HFFc6 (cell line): ENCODE results near the gene FAM53A. TPM values are rescaled to one million over a fixed set of nuclear protein-coding genes. Genes with fewer than 3 reads are reported as not detected.

Source experiments
- DNase-seq: peaks from one replicate; pipeline ENCODE4 v3.0.0-alpha.2; 2018
- H3K27ac Mint-ChIP-seq: 2 replicates; pipeline ENCODE4 v1.8.0; 2020; ENCODE audit warnings: mild to moderate bottlenecking, mixed read lengths
- H3K27me3 Mint-ChIP-seq: 2 replicates; pipeline ENCODE4 v1.8.0; 2021; ENCODE audit warnings: mild to moderate bottlenecking, moderate library complexity, mixed read lengths; ENCODE audit not compliant: insufficient read depth
- H3K36me3 Mint-ChIP-seq: 2 replicates; pipeline ENCODE4 v1.8.0; 2021; ENCODE audit warnings: low read depth, mixed read lengths
- H3K4me1 Mint-ChIP-seq: 2 replicates; pipeline ENCODE4 v1.8.0; 2020; ENCODE audit warnings: low read depth, mixed read lengths
- H3K4me3 Mint-ChIP-seq: 2 replicates; pipeline ENCODE4 v1.8.0; 2020; ENCODE audit warnings: mild to moderate bottlenecking, moderate library complexity, mixed read lengths
- H3K9me3 Mint-ChIP-seq: 2 replicates; pipeline ENCODE4 v1.8.0; 2020; ENCODE audit warnings: mild to moderate bottlenecking, mixed read lengths
- CTCF ChIP-seq: fragments of 200-600 bp; sonication (generic); IDR thresholded peaks from 2 replicates; pipeline ENCODE4 v1.5.0; 2021; ENCODE audit warnings: antibody characterized with exemption, mild to moderate bottlenecking
- total RNA-seq, 6 experiments: library from RNA; stranded (reverse); fragmentation: NEBNext Ultra II Directional; extraction: Animal tissue kit (Norgen Biotek cat#: 25700); gene quantifications; 2 replicates in 1 of 6; 3 replicates in 5 of 6; pipeline ENCODE4 v1.2.3, GENCODE V29; 2021

The FAM53A gene
- total RNA-seq, 6 experiments from 2014 or later, result 2.3 to 3.2 (median 2.7) TPM

- TF ChIP-seq CTCF, result no peak
- Mint-ChIP-seq H3K4me3 (peak overlapping the region; percentile 96), H3K27ac (peak overlapping the region; percentile 58), H3K36me3 (peaks cover 16% of the 10 kb centered on the region), H3K4me1 (peaks cover 51% of the 10 kb centered on the region), H3K27me3 (peaks cover under 1% of the 10 kb centered on the region; the same call in 1 of the 2 replicates), H3K9me3 (no peaks in the 10 kb centered on the region)
- peak; percentile 32 for DNase-seq
These were observed 30.3 kb upstream of the FAM53A start for GRCh38 chr4:1714303-1715001.

- Mint-ChIP-seq H3K27me3 (peaks cover 2% of the 10 kb centered on the region; the same call in 1 of the 2 replicates), H3K4me3 (peak overlapping the region; percentile 96), H3K9me3 (no peaks in the 10 kb centered on the region), H3K27ac (peak overlapping the region; percentile 96), H3K36me3 (peaks cover 22% of the 10 kb centered on the region), H3K4me1 (peaks cover 57% of the 10 kb centered on the region)
- no peak for TF ChIP-seq CTCF
- DNase-seq, result no peak
These were observed 29.1 kb upstream of the FAM53A start for GRCh38 chr4:1713003-1713851.

GRCh38 chr4:1712216-1713002 is 28.3 kb upstream of the FAM53A start, which contains the start of gene SLBP:
TSS of gene SLBP (minus strand) at chr4:1712319. CDS start at chr4:1712188, 131 bp downstream.
- TF ChIP-seq CTCF, result no peak; the same call in 1 of the 2 replicates
- Mint-ChIP-seq H3K27ac (peak within 1 kb of the TSS; percentile 96), H3K4me1 (peaks cover 59% of the 10 kb centered on the region), H3K4me3 (peak within 1 kb of the TSS; percentile 99), H3K36me3 (peaks cover 24% of the 10 kb centered on the region), H3K9me3 (no peaks in the 10 kb centered on the region), H3K27me3 (peaks cover 2% of the 10 kb centered on the region; the same call in 1 of the 2 replicates)
- peak; percentile 93 for DNase-seq

GRCh38 chr4:1711571-1712215 is 27.6 kb upstream of the FAM53A start:
- Mint-ChIP-seq H3K4me3 (peak overlapping the region; percentile 99), H3K9me3 (no peaks in the 10 kb centered on the region), H3K27ac (peak overlapping the region; percentile 93), H3K27me3 (peaks cover 2% of the 10 kb centered on the region; the same call in 1 of the 2 replicates), H3K4me1 (peaks cover 59% of the 10 kb centered on the region), H3K36me3 (peaks cover 24% of the 10 kb centered on the region)
- peak; percentile 58 for DNase-seq
- TF ChIP-seq CTCF, result no peak
